Measurements from ENCODE around the gene NDRG4.
"Not testable (repeated sequence)": the region's sequence is repeated elsewhere in the genome, so short reads cannot be mapped to it uniquely, and the experiment has no call there.

The NDRG4 gene

GRCh38 chr16:58465817-58466216 lies 34.1 kb upstream of the NDRG4 start:
- no peak for DNase-seq (ENCODE audit: low spot score)

GRCh38 chr16:58466396-58466795 lies 33.5 kb upstream of the NDRG4 start:
- no peak for DNase-seq (ENCODE audit: low spot score)

- DNase-seq (ENCODE audit: low spot score) = no peak
These were observed 32.0 kb upstream of the NDRG4 start for GRCh38 chr16:58467905-58468304.

GRCh38 chr16:58471209-58471975 lies 28.6 kb upstream of the NDRG4 start:
- no peak for DNase-seq (ENCODE audit: low spot score)

GRCh38 chr16:58472266-58472665 lies 27.7 kb upstream of the NDRG4 start:
- no peak for DNase-seq (ENCODE audit: low spot score)

GRCh38 chr16:58472827-58473226 lies 27.1 kb upstream of the NDRG4 start:
- DNase-seq (ENCODE audit: low spot score) = no peak

- DNase-seq (ENCODE audit: low spot score) = no peak
These were observed 25.6 kb upstream of the NDRG4 start for GRCh38 chr16:58474296-58474695.

- DNase-seq (ENCODE audit: low spot score) = no peak
These were observed 24.8 kb upstream of the NDRG4 start for GRCh38 chr16:58475091-58475619.

GRCh38 chr16:58476791-58477190 lies 23.2 kb upstream of the NDRG4 start:
- no peak for DNase-seq (ENCODE audit: low spot score)

GRCh38 chr16:58478427-58478826 lies 21.5 kb upstream of the NDRG4 start:
- no peak for DNase-seq (ENCODE audit: low spot score)

- no peak for DNase-seq (ENCODE audit: low spot score)
These were observed 18.6 kb upstream of the NDRG4 start for GRCh38 chr16:58481226-58481869.

- no peak for DNase-seq (ENCODE audit: low spot score)
These were observed 18.0 kb upstream of the NDRG4 start for GRCh38 chr16:58481931-58482330.

- no peak for DNase-seq (ENCODE audit: low spot score)
These were observed 14.6 kb upstream of the NDRG4 start for GRCh38 chr16:58485184-58485887.

GRCh38 chr16:58487566-58488351 lies 12.2 kb upstream of the NDRG4 start:
- peak; percentile 75 for DNase-seq (ENCODE audit: low spot score)

GRCh38 chr16:58488531-58488930 lies 11.4 kb upstream of the NDRG4 start:
- DNase-seq (ENCODE audit: low spot score) = no peak

GRCh38 chr16:58490065-58490464 lies 9.9 kb upstream of the NDRG4 start:
- no peak for DNase-seq (ENCODE audit: low spot score)

- not testable (repeated sequence) for DNase-seq (ENCODE audit: low spot score)
These were observed 9.4 kb upstream of the NDRG4 start for GRCh38 chr16:58490539-58490938.

- no peak for DNase-seq (ENCODE audit: low spot score)
These were observed 7.9 kb upstream of the NDRG4 start for GRCh38 chr16:58492066-58492465.

GRCh38 chr16:58492735-58493134 lies 7.2 kb upstream of the NDRG4 start:
- no peak for DNase-seq (ENCODE audit: low spot score)

- no peak for DNase-seq (ENCODE audit: low spot score)
These were observed 6.0 kb upstream of the NDRG4 start for GRCh38 chr16:58493756-58494431.

GRCh38 chr16:58494981-58495520 lies 4.9 kb upstream of the NDRG4 start:
- DNase-seq (ENCODE audit: low spot score) = peak; percentile 95

All from putamen (tissue), 1 donor.